GM23338 (cell line): Measurements from ENCODE around the gene PCDHGA10. TPM values are rescaled to one million over a fixed set of nuclear protein-coding genes. Genes with fewer than 3 reads are reported as not detected.

Source experiments
- ATAC-seq: fragments of 200-7000 bp; cut with Tn5 transposase; 3 replicates; pipeline ENCODE4 v1.9.1; 2020
- DNase-seq: peaks from one replicate; pipeline ENCODE4 v3.0.0-alpha.2; 2015; ENCODE audit warnings: low spot score
- H2AFZ ChIP-seq: fragments of 200-600 bp; sonication (generic); 2 replicates; pipeline ENCODE4 v1.8.0; 2016; ENCODE audit warnings: antibody characterized with exemption, mild to moderate bottlenecking, moderate library complexity
- H3F3A ChIP-seq: fragments of 200-600 bp; sonication (generic); replicated peaks from 2 replicates; pipeline ENCODE4 v1.8.0; 2017; ENCODE audit warnings: antibody characterized with exemption, mixed run types, low read depth
- H3K27ac ChIP-seq: fragments of 200-600 bp; sonication (generic); 2 replicates; pipeline ENCODE4 v1.6.1; 2016; ENCODE audit warnings: low read depth
- H3K27me3 ChIP-seq: fragments of 200-600 bp; sonication (generic); 2 replicates; pipeline ENCODE4 v1.8.0; 2016; ENCODE audit warnings: mild to moderate bottlenecking, mixed run types, moderate library complexity; ENCODE audit not compliant: insufficient read depth
- H3K36me3 ChIP-seq: fragments of 200-600 bp; sonication (generic); 2 replicates; pipeline ENCODE4 v1.8.0; 2016; ENCODE audit warnings: mild to moderate bottlenecking; ENCODE audit not compliant: insufficient read depth
- H3K4me1 ChIP-seq: fragments of 200-600 bp; sonication (generic); 2 replicates; pipeline ENCODE4 v1.8.0; 2016; ENCODE audit warnings: mild to moderate bottlenecking, moderate library complexity; ENCODE audit not compliant: insufficient read depth
- H3K4me2 ChIP-seq: fragments of 200-600 bp; sonication (generic); 2 replicates; pipeline ENCODE4 v1.7.1; 2017; ENCODE audit warnings: mixed run types
- H3K4me3 ChIP-seq: fragments of 200-600 bp; sonication (generic); 2 replicates; pipeline ENCODE4 v1.6.1; 2016; ENCODE audit warnings: mixed run types
- H3K79me2 ChIP-seq: fragments of 200-600 bp; sonication (generic); replicated peaks from 2 replicates; pipeline ENCODE4 v1.8.0; 2017; ENCODE audit warnings: mild to moderate bottlenecking; ENCODE audit not compliant: insufficient read depth
- H3K9me2 ChIP-seq: fragments of 200-600 bp; sonication (generic); 2 replicates; pipeline ENCODE4 v1.8.0; 2017; ENCODE audit not compliant: insufficient read depth
- H4K20me1 ChIP-seq: fragments of 200-600 bp; sonication (generic); replicated peaks from 2 replicates; pipeline ENCODE4 v1.8.0; 2017; ENCODE audit warnings: mild to moderate bottlenecking; ENCODE audit not compliant: insufficient read depth
- H3K27ac Mint-ChIP-seq: 2 replicates; pipeline ENCODE4 v1.8.0; 2020; ENCODE audit warnings: inconsistent platforms, mild to moderate bottlenecking, moderate library complexity, mixed read lengths
- H3K27me3 Mint-ChIP-seq: 3 replicates; pipeline ENCODE4 v1.8.0; 2022; ENCODE audit warnings: low read depth, mild to moderate bottlenecking, moderate library complexity, mixed read lengths, inconsistent platforms; ENCODE audit not compliant: insufficient read depth, poor library complexity
- H3K36me3 Mint-ChIP-seq: 3 replicates; pipeline ENCODE4 v1.8.0; 2021; ENCODE audit warnings: low read depth, mild to moderate bottlenecking, inconsistent platforms, moderate library complexity, mixed read lengths
- H3K4me1 Mint-ChIP-seq: 3 replicates; pipeline ENCODE4 v1.8.0; 2020; ENCODE audit warnings: mild to moderate bottlenecking, inconsistent platforms, mixed read lengths
- H3K4me3 Mint-ChIP-seq: 3 replicates; pipeline ENCODE4 v1.8.0; 2021; ENCODE audit warnings: moderate library complexity, mild to moderate bottlenecking, inconsistent platforms, mixed read lengths
- H3K9me3 Mint-ChIP-seq: 3 replicates; pipeline ENCODE4 v1.8.0; 2020; ENCODE audit warnings: moderate library complexity, mild to moderate bottlenecking, inconsistent platforms, mixed read lengths
- ETS1 ChIP-seq: IDR thresholded peaks from 2 replicates; pipeline ENCODE4 v1.6.1; 2016; ENCODE audit warnings: antibody characterized with exemption
- EZH2 ChIP-seq: fragments of 200-600 bp; sonication (generic); IDR thresholded peaks from one replicate; pipeline ENCODE4 v1.8.0; 2017; ENCODE audit warnings: antibody characterized with exemption, mild to moderate bottlenecking, low read depth; ENCODE audit not compliant: unreplicated experiment
- NANOG ChIP-seq: IDR thresholded peaks from 2 replicates; pipeline ENCODE4 v1.6.1; 2016; ENCODE audit warnings: antibody characterized with exemption, borderline replicate concordance
- STAT1 ChIP-seq: IDR thresholded peaks from one replicate; pipeline ENCODE4 v1.6.1; 2016; ENCODE audit warnings: antibody characterized with exemption; ENCODE audit not compliant: unreplicated experiment
- ZNF114 ChIP-seq: fragments of 250-450 bp; sonication (Bioruptor Pico); IDR thresholded peaks from 2 replicates; pipeline ENCODE4 v1.5.0; 2020; ENCODE audit warnings: mild to moderate bottlenecking, moderate library complexity
- polyA plus RNA-seq: library from polyadenylated mRNA; unstranded; fragments of >200 nt; fragmentation: Nextera tagmentation; extraction: Ambion mirVana; gene quantifications from 2 replicates; pipeline ENCODE4 v1.2.1, GENCODE V29; 2016
- total RNA-seq: library from RNA; depleted of rRNA; stranded (reverse); fragments of >200 nt; shearing (Covaris generic); gene quantifications from 2 replicates; pipeline ENCODE4 v1.2.3, GENCODE V29; 2014
- TF ChIP-seq, protein P1 (sequence below), 2 experiments: fragments of 200-600 bp in 1 of 2; sonication (generic) in 1 of 2; conservative IDR thresholded peaks; 2 replicates each; pipeline versions ENCODE4 v1.5.1 to v1.6.1; 2016 to 2017; ENCODE audit warnings: antibody characterized with exemption in 2 of 2, low read depth in 2 of 2, mild to moderate bottlenecking in 2 of 2, moderate library complexity in 1 of 2
- TF ChIP-seq, protein P2 (sequence below): IDR thresholded peaks from one replicate; pipeline ENCODE4 v1.6.1; 2018; ENCODE audit warnings: antibody characterized with exemption; ENCODE audit not compliant: unreplicated experiment

PCDHGA10 gene
- total and polyA plus RNA-seq, 2 experiments from 2014 or later = 2.1 to 6.5 TPM

GRCh38 chr5:141419074-141419880, 6.5 kb downstream of the PCDHGA10 start:
- Mint-ChIP-seq H3K4me1 (peaks cover 13% of the 10 kb centered on the region), H3K36me3 (peaks cover 78% of the 10 kb centered on the region), H3K9me3 (peaks cover 77% of the 10 kb centered on the region), H3K27me3 (peaks cover 35% of the 10 kb centered on the region), H3K27ac (no peak overlapping the region), H3K4me3 (peak overlapping the region; percentile 85; the same call in 2 of the 3 replicates)
- DNase-seq (no peak), ATAC-seq (no peak)
- Histone ChIP-seq H3F3A (no peaks in the 10 kb centered on the region), H3K27me3 (peaks cover 20% of the 10 kb centered on the region), H3K36me3 (no peaks in the 10 kb centered on the region), H3K4me2 (no peak overlapping the region), H3K9me2 (no peaks in the 10 kb centered on the region), H3K79me2 (no peaks in the 10 kb centered on the region; the same call in 1 of the 2 replicates), H3K4me3 (no peak overlapping the region), H3K4me1 (no peaks in the 10 kb centered on the region), H2AFZ (no peak overlapping the region), H4K20me1 (no peaks in the 10 kb centered on the region), H3K27ac (no peak overlapping the region)
- no peak for TF ChIP-seq EZH2
- TF ChIP-seq, protein P1, sequence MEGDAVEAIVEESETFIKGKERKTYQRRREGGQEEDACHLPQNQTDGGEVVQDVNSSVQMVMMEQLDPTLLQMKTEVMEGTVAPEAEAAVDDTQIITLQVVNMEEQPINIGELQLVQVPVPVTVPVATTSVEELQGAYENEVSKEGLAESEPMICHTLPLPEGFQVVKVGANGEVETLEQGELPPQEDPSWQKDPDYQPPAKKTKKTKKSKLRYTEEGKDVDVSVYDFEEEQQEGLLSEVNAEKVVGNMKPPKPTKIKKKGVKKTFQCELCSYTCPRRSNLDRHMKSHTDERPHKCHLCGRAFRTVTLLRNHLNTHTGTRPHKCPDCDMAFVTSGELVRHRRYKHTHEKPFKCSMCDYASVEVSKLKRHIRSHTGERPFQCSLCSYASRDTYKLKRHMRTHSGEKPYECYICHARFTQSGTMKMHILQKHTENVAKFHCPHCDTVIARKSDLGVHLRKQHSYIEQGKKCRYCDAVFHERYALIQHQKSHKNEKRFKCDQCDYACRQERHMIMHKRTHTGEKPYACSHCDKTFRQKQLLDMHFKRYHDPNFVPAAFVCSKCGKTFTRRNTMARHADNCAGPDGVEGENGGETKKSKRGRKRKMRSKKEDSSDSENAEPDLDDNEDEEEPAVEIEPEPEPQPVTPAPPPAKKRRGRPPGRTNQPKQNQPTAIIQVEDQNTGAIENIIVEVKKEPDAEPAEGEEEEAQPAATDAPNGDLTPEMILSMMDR (conservative IDR thresholded peaks at IDR 0.05; ENCODE audit: low read depth in 2 of 2) = no peak
- TF ChIP-seq ZNF114 (CRISPR knock-in tag) = no peak
- TF ChIP-seq, protein P2, sequence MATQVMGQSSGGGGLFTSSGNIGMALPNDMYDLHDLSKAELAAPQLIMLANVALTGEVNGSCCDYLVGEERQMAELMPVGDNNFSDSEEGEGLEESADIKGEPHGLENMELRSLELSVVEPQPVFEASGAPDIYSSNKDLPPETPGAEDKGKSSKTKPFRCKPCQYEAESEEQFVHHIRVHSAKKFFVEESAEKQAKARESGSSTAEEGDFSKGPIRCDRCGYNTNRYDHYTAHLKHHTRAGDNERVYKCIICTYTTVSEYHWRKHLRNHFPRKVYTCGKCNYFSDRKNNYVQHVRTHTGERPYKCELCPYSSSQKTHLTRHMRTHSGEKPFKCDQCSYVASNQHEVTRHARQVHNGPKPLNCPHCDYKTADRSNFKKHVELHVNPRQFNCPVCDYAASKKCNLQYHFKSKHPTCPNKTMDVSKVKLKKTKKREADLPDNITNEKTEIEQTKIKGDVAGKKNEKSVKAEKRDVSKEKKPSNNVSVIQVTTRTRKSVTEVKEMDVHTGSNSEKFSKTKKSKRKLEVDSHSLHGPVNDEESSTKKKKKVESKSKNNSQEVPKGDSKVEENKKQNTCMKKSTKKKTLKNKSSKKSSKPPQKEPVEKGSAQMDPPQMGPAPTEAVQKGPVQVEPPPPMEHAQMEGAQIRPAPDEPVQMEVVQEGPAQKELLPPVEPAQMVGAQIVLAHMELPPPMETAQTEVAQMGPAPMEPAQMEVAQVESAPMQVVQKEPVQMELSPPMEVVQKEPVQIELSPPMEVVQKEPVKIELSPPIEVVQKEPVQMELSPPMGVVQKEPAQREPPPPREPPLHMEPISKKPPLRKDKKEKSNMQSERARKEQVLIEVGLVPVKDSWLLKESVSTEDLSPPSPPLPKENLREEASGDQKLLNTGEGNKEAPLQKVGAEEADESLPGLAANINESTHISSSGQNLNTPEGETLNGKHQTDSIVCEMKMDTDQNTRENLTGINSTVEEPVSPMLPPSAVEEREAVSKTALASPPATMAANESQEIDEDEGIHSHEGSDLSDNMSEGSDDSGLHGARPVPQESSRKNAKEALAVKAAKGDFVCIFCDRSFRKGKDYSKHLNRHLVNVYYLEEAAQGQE = no peak
- TF ChIP-seq STAT1 = no peak
- TF ChIP-seq NANOG = no peak
- no peak for TF ChIP-seq ETS1
